Breast epithelium (tissue), 3 donors: ENCODE measurements around the gene MYBPHL.

Experiments
- POLR2A ChIP-seq: fragments of 450-650 bp; IDR thresholded peaks from one replicate; pipeline ENCODE4 v1.6.1; 2016; ENCODE audit warnings: antibody characterized with exemption, mild to moderate bottlenecking, moderate library complexity
- POLR2AphosphoS5 ChIP-seq, 3 donors: sonication (generic); formaldehyde crosslinking; IDR thresholded peaks; one replicate each; pipeline ENCODE4 v1.6.1; 2017; ENCODE audit warnings: antibody characterized with exemption in 3 of 3
- TF ChIP-seq, protein P1 (sequence below), 3 donors: fragments of 450-650 bp; IDR thresholded peaks; one replicate each; pipeline ENCODE4 v1.5.1; 2016 to 2017; ENCODE audit warnings: antibody characterized with exemption in 3 of 3, mild to moderate bottlenecking in 3 of 3, moderate library complexity in 3 of 3

DNA sequence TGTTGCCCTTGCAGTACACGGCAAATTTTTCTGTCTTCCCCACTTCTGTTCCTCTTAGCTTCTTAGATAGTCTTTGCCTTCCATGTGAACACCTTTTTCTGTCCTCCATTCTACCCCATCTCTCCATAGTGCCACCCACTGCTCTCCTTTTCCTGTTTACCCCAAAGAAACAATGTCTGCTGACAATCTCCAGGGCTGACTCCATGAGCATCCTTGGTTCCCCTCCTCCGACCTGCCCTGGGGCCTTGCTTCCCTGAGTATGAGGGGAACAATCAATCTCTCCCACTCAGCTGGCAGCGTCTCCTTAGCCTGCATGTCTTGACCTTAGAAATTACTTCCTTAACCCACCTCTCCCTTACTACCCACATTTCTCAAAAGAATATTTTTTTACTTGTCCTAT is 12.3 kb upstream of the MYBPHL start:
- TF ChIP-seq, protein P1, sequence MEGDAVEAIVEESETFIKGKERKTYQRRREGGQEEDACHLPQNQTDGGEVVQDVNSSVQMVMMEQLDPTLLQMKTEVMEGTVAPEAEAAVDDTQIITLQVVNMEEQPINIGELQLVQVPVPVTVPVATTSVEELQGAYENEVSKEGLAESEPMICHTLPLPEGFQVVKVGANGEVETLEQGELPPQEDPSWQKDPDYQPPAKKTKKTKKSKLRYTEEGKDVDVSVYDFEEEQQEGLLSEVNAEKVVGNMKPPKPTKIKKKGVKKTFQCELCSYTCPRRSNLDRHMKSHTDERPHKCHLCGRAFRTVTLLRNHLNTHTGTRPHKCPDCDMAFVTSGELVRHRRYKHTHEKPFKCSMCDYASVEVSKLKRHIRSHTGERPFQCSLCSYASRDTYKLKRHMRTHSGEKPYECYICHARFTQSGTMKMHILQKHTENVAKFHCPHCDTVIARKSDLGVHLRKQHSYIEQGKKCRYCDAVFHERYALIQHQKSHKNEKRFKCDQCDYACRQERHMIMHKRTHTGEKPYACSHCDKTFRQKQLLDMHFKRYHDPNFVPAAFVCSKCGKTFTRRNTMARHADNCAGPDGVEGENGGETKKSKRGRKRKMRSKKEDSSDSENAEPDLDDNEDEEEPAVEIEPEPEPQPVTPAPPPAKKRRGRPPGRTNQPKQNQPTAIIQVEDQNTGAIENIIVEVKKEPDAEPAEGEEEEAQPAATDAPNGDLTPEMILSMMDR (IDR thresholded peaks at IDR 0.05), result no peak
- TF ChIP-seq POLR2A (no peak), POLR2AphosphoS5 (IDR thresholded peaks at IDR 0.05) (no peak)
